Islet of Langerhans (tissue), 1 donor: ENCODE measurements around the gene PELI3.
"Not testable (repeated sequence)": the region's sequence is repeated elsewhere in the genome, so short reads cannot be mapped to it uniquely, and the experiment has no call there.

Experiments
- FAIRE-seq: peaks from one replicate; lab custom pipeline; 2011; peaks lifted over from hg19 to GRCh38; lab: Jason Lieb, UNC

PELI3 gene

DNA sequence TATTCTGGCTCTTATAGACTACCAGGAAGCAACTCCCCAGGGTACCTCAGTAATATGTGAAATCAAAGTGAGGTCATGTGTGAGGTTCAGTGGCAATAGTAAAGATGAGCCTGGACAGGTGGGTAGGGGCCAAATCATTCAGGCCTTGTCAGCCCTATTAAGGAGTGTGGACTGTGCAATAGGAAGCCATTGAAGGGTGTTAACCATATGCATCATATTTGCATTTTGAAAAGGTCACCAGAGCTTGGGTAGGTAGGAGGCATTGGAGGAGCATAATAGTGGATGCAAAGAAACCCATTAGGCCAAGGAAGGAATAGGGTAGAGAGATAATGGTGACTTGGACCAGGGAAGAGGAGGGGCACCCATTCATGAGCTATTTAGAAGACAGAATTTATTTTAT is 19.7 kb upstream of the PELI3 start:
- no peak for FAIRE-seq

DNA sequence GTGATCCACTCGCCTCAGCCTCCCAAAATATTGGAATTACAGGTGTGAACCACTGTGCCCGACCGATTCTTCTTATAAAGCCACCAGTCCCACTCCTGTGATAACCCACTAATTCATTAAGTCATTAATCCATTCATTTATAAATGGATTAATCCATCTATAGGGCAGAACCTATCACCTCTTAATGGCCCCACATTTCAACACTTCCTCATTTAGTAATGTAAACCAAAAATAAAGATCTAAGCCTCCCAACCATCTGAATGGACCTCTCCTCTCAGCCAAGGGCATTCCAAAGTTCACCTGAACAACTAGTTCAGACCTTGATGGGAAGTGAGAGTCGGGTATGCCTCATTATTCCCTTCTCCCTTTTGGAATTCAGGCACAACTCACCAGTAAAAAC is 18.2 kb upstream of the PELI3 start:
- no peak for FAIRE-seq

DNA sequence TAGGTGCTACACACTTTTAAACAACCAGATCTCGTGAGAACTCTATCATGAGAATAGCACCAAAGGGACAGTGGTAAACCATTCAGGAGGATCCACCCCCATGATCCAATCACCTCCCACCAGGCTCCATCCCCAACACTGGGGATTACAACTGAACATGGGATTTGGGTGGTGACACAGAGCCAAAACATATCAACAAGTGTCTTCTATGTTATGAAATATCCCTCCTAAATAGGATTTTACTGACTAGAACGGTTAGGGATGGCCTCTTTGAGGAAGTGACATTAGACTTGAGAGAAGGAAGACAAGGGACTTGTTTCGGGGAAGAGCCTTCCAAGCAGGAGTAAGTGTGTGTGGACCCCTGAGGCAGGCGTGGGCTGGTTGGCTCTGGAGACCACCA is 16.1 kb upstream of the PELI3 start:
- no peak for FAIRE-seq

DNA sequence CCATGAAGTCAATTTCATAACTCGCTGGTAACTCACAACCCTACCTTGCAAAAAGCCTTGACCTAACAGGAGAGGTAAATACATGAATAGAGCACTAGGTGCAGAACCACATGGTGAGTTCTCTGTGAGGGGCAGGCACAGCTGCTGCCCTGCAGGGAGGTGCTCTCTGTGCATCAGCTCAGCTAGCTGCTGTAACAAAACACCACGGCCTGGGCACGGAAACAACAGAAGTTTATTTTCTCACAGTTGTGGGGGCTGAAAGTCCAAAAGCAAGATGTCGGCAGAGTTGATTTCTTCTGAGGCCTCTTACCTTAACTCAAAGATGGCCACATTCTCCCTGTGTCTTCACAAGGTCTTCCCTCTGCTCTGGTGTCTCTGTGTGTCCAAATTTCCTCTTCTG is 15.0 kb upstream of the PELI3 start:
- FAIRE-seq = no peak

DNA sequence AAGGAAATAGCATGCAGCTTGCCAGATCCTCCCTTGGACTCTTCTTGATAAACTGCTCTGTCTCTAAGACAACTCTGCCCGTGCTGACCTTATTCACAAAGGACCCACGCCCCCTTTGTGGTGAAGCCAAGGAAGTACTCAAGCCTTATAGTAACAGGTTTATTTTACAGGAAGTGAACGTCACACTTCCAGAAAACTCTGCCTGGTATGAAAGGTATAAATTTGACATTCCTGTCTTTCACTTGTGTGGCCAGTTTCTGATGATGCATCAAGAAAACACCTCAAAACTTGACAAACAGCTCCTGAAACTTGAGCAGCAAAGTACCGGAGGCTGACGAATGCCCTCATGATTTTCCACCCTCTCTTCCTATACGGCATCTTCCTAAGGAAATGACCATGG is 12.5 kb upstream of the PELI3 start:
- FAIRE-seq = no peak

DNA sequence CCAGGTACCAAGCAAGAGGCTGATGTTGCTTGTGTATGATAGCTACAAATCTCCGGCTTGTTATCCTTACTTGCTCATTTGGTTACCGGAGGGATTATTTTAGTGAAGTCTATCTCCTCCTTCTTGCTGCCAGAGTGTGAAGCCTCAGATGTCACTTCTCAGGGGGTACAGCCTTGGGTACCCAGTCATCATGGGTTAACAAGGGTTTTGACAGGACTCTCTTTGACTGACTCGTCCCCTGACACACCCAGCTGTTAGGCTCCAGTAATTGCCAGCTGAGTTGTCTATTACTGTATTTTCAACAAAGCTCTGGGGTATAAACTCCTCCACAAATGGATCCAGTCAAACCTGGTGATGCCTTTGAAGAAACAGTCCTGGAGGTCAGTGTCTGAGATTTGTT is 11.9 kb upstream of the PELI3 start:
- no peak for FAIRE-seq

DNA sequence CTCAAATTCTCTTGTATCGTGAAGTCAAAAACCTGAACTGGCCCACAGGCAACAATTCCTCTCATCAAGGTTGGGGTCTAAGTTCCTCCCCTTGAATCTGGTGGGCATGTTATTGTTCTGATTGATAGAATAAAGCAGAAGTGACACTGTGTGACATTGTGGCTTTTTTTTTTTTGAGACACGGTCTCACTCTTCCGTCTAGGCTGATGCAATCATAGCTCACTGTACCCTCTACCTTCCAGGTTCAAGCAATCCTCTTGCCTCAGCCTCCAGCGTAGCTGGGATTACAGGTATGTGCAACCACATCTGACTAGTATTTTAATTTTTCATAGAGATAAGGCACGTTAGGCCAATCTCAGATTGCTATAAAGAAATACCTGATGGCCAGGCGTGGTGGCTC is 8.9 kb upstream of the PELI3 start:
- FAIRE-seq = no peak

DNA sequence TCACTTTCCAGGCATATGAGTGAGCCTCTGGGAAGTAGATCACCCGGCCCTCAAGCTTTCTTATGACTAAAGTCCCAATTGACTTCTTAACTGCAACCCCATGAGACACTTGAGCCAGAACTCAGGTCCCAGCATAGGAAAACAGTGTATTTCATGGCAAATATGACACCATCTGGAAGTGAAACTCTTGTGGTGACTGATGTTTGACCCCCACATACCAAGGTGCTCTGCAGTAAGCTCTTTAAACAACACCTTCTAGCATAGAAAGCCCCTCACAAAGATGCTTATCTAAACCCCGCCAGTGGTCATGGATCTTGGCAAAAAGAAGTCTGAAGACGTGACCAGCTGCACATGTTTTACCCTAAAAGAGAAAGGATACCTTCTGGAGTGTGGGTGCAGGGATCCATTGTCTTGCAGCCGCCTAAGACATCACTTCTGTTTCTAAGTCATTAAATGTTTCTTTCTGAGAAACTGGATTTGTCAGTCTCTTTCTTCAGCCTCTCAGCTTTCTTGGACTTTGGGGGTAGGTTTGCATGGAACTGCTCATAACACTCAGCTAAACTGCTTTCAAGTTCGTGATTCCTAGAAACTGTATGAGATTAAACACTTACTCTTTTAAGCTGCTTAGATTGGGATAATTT is 7.4 kb upstream of the PELI3 start:
- FAIRE-seq = no peak

DNA sequence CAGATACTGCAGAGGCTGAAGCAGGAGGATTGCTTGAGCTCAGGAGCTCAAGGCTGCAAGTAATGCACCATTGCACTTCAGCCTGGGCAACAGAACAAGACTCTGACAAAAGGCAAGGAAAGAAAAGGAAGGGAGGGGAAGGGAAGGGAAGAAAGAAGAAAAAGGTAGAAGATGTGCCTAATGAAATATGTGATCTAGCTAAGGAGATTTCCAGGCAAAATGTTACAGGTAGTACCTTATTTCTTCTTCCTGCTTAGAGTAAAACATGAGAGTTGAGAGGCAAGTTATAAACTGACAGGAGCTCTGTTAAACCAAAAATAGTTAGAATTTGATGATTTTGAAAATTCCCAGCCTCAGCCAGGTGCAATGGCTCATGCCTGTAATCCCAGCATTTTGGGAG is 4.7 kb upstream of the PELI3 start:
- FAIRE-seq = no peak

DNA sequence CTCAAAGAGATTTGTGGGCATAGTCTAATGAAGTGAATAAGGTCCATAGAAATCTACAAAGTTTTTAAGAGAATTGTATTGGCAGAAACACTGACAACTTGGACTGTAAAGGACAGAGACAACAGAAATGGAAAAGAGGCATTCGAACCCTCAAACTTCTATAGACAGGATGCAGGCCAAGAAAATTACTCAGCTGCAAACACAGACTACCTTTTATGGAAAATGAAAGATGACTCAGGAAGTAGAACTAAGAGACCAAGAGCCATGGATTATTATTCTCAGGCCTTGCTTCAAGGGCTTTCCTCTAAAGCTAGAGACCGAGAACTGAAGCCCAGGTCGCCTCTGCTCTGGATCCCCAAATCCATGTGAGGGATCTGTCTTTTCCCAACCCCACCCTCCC is 3.8 kb upstream of the PELI3 start:
- no peak for FAIRE-seq

DNA sequence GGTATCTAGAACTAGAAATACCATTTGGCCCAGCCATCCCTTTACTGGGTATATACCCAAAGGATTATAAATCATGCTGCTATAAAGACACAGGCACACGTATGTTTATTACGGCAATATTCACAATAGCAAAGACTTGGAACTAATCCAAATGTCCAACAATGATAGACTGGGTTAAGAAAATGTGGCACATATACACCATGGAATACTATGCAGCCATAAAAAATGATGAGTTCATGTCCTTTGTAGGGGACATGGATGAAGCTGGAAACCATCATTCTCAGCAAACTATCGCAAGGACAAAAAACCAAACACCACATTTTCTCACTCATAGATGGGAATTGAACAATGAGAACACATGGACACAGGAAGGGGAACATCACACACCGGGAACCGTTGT is 2.6 kb upstream of the PELI3 start:
- not testable (repeated sequence) for FAIRE-seq

DNA sequence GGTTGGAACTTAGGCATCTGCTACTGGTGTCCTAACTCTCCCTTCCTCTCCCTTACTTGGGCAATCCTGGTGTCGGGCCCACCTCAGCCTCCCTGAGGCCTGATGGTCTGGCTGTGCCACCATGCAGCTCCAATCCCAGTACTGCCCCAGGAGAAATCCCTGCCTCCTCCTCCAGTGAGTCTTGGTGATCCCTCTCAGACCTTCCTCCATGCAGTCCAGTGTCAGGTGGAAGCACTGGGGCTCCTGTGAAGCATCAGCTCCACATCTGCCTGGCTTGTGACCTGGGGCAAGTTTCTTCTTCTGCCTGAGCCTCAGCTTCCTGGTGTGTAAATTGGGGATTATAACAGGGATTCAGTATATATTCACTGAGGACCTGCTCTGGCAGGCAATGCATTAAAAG is 1.8 kb upstream of the PELI3 start:
- no peak for FAIRE-seq

DNA sequence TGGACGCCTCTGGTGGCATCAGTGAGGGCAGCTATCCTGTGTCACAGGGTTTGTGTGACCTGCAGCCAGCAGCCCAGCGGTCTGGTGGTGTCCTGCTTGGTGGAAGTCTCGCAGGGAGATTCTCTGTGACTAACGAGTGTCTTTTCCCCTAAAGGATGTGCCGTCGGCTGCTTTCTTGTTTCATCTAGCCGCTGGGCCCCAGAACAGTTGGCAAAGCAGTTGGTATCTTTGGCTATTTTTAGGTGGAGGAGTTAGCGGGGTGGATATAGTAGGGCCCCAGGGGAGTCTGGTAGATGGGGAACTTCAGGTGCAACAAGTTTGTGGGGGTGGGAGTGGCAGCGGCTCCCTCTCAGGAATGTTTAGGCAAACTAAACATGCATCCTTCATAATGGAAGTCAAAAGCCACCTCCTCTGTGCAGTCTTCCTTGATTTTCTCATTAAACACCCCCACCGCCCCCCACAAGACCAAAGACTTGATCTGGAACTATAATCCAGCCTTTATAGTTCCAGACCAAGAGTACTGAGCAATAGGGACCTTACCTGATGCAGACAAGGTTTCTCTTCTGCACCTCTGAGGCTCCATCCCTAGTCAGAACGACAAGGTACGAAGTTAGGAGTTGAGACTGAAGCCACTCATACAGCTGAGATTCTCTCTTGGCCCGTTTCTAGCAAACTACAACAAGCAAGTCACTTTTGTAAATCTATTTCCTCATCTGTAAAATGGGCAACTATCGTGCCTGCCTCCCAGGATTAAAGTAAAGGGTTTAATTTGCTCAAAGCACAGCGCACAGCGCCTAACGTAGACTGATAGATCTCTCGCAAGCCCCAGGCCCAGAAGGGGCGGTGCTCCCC is 1.1 kb upstream of the PELI3 start:
- no peak for FAIRE-seq

DNA sequence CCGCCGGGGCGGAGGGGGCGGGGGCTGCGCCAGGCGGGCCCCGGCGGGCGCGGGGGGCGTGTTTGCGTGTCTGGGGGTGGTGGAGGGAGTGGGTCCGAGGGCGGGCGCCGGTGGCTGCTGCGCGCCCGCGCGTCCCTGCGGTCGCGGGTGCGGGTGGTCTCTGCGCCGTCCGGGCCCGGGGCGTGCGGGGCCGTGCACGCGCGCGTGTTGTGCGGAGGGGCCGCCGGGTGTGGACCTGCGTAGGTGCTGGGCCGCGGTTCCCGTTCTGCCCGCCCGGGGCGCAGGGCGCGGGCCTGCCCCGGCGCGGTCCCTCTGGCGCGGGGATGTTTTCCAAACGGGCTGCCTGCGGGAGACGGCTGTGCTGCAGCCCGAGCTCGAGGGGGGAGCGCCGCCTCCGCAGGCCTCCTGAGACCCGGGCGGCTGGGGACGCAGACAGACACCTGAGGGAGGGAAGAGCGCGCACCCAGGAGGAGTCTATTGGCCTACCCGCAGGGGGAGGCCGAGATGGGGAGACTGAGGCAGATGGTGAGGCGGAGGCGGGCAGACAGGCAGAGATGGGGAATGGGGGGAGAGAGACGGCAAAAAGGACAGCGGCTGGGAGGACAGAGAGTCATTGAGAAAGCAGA is 442 bp downstream of the PELI3 start:
- no peak for FAIRE-seq

DNA sequence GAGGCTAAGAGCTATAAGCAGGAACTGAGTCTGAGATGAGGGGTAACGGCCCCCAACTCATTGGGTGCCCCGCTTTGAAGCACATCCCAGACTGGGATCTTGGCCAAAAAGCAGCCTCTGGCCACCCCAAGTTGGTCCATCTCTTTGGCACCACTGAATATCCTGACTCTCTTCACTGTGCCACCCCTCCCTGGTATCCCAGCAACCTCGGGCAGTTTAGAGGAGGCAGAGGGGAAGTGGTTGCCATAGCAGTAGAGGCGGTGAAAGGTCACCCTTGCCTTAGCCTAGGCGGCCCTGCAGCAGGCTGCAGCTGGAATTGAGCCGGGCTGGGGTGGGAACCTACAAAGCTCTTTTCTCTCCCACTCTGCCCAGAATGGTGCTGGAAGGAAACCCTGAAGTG is 1.1 kb downstream of the PELI3 start:
- no peak for FAIRE-seq

DNA sequence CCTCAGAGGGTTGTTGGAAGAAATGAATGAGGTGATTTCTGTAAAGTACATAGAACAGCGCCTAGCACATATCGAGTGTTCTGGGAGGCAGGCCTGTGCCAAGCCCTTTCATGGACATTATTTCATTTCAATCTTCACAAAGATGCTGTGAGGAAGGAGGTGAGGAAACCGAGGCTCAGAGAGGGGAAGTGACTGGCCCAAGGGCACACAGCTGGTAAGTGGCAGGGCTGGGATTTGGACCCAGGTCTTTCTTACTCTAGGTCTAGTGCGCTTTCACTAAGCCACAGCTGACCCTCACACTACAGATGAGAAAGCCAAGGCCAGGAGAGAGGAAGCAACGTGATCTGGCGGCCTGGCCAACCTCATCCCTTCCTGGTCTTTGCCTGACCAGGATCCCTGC is 2.0 kb downstream of the PELI3 start:
- no peak for FAIRE-seq

DNA sequence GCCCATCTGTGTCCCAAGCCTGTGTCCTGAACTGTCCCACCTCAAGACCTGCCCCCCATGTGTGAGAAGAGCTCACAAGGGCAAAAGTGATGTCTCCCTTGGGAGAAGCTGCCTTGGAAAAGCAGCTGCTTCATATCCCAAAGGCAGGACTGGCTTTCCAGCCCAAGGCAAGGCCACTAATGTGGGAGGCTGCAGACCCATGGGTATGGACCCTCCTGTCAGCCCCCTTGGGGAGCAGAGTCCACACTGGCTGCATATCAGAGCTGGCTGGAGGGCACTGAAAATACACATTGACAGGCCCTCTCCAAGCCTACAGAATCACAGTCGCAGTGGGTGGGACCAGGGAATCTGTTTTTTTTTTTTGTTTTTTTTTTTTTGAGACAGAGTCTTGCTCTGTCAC is 2.7 kb downstream of the PELI3 start:
- no peak for FAIRE-seq

DNA sequence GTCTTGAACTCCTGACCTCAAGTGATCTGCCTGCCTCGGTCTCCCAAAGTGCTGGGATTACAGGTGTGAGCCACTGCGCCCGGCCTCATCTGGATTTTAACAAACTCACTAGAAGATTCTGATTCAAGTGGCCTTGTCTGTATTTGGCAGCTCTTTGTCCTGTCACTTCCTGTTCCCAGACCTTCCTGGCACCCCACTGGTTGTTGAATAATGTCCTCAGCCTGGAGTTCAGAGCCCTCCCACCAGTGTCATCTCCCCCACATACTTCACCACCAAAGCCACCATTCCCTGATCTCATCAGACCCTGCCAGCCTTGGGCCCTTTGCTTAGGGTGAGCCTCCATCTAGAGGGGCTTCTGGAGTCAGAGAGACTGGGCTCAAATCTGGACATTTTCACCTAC is 3.3 kb downstream of the PELI3 start:
- no peak for FAIRE-seq

DNA sequence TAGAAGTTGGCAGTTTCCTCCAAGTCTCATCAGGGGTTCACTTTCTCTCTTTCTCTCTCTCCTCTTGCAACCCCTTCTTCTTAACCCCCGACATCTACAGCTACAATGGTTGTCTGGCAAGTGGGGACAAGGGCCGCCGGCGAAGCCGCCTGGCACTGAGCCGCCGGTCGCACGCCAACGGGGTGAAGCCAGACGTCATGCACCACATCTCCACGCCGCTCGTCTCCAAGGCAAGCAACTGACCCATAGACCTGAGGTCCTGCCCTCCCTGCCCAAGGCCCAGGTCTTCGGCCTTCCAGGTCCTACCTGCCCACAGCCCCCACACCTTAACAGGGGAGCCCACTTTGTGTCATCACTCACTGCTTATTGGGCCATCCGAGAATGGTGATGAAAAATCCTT is 4.4 kb downstream of the PELI3 start:
- no peak for FAIRE-seq

DNA sequence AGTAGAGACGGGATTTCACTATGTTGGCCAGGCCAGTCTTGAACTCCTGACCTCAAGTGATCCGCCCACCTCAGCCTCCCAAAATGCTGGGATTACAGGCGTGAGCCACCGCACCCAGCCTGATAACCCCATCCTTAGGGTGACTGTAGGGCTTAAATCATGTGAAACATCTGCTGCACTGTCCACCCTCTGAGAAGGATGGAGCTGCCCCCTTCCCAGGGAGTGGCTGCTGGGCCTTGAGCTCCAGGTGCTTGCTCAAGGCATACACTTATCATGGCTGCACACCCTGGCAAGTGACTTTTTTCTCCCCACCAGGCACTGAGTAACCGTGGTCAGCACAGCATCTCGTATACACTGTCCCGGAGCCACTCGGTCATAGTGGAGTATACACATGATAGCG is 5.3 kb downstream of the PELI3 start:
- FAIRE-seq = no peak

DNA sequence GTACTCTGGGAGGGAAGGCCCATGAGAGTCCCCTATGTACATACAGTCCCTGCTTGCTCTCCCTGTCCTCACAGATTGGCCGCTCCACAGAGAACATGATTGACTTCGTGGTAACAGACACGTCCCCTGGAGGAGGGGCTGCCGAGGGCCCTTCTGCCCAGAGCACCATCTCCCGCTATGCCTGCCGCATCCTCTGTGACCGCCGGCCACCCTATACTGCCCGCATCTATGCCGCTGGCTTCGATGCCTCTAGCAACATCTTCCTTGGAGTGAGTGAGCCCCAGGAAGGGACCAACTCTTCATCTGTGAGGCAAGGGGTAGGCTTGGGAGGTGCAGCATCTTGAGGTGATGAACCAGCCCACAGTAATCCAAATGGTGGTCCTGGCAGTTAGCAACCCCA is 6.5 kb downstream of the PELI3 start:
- FAIRE-seq = no peak

DNA sequence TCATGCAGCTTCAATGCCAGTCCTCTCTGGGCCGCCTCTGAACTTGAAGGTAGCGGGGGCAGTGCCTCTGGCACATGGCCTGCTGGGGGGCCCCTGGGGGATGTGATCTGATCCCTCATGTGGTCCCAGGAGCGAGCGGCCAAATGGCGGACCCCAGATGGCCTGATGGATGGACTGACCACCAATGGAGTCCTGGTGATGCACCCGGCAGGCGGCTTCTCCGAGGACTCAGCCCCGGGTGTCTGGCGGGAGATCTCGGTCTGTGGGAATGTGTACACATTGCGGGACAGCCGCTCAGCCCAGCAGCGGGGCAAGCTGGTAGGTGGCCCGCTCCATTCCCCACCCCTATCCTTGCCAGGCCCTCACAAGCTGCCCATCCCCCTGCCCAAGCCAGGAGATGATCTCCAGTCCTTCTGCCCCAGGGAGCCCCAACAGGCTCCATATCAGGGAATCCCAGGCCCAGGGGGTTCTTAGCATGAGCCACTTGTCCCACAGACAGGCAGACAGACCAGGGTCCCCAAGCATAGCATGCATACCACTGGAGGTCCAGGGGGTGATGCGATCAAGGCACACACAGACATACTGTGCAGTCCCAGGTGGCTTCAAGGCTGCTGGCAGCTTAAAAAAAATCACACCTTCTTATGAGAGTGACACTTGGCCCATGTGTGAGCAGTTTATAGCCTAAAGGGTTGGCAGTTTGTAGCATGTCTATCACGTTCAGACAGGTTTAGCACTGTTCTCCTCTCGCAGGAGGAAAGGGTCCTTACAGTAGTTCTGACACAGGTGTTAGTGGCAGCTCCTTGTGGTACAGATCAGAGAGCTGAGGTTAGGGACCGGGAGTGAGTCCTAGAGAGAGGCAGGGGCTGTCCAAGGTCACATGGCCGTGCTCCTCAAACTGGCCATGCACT is 7.2 kb downstream of the PELI3 start:
- FAIRE-seq = no peak
